Upper lobe of right lung (tissue), 1 donor: Measurements from ENCODE around the gene TRAPPC3L. TPM values are rescaled to one million over a fixed set of nuclear protein-coding genes. Genes with fewer than 3 reads are reported as not detected.

Source experiments
- ATAC-seq: fragments of 200-7000 bp; cut with Tn5 transposase; one replicate; pipeline ENCODE4 v1.9.1; 2020; ENCODE audit warnings: mild to moderate bottlenecking, moderate library complexity
- DNase-seq: peaks from one replicate; pipeline ENCODE4 v3.0.0-alpha.2; 2020
- H3K27ac ChIP-seq: fragments of 200-600 bp; one replicate; pipeline ENCODE4 v1.8.0; 2022
- H3K27me3 ChIP-seq: fragments of 200-600 bp; one replicate; pipeline ENCODE4 v1.8.0; 2022; ENCODE audit warnings: mild to moderate bottlenecking
- H3K36me3 ChIP-seq: fragments of 200-600 bp; one replicate; pipeline ENCODE4 v1.8.0; 2022
- H3K4me1 ChIP-seq: fragments of 200-600 bp; one replicate; pipeline ENCODE4 v1.8.0; 2022
- H3K4me3 ChIP-seq: fragments of 200-600 bp; one replicate; pipeline ENCODE4 v1.8.0; 2022; ENCODE audit warnings: mild to moderate bottlenecking
- H3K9me3 ChIP-seq: fragments of 200-600 bp; one replicate; pipeline ENCODE4 v1.8.0; 2022
- CTCF ChIP-seq: fragments of 200-600 bp; IDR thresholded peaks from one replicate; pipeline ENCODE4 v1.8.0; 2022; ENCODE audit warnings: antibody characterized with exemption
- intact Hi-C: fragments of 100-400 bp; cut with DNase I; formaldehyde crosslinking; loops from one replicate; pipeline ENCODE4 v1.11.0; 2022
- total RNA-seq: library from RNA; stranded (reverse); fragmentation: NEBNext Ultra II Directional; extraction: Animal tissue kit (Norgen Biotek cat#: 25700); gene quantifications from one replicate; pipeline ENCODE4 v1.2.1, GENCODE V29; 2021
- donor health status: DM: no; HTN: yes; CAD: no; lungs with severe emphysema.

Gene TRAPPC3L
- total RNA-seq, 1 donor from 2014 or later: 0.64 TPM

GRCh38 chr6:116522896-116523295 lies 22.6 kb downstream of the TRAPPC3L start:
- no peaks in the 10 kb centered on the region for H3K36me3 ChIP-seq
- H3K27me3 ChIP-seq: no peaks in the 10 kb centered on the region
- H3K4me3 ChIP-seq: no peak overlapping the region
- ATAC-seq (no peak), DNase-seq (no peak)
- H3K4me1 ChIP-seq: no peaks in the 10 kb centered on the region
- no peak overlapping the region for H3K27ac ChIP-seq
- intact Hi-C loops: no loop called here
- no peaks in the 10 kb centered on the region for H3K9me3 ChIP-seq
- no peak for TF ChIP-seq CTCF

GRCh38 chr6:116518621-116519368 lies 26.7 kb downstream of the TRAPPC3L start:
- Histone ChIP-seq H3K4me3 (no peak overlapping the region), H3K27me3 (no peaks in the 10 kb centered on the region), H3K4me1 (no peaks in the 10 kb centered on the region), H3K36me3 (no peaks in the 10 kb centered on the region), H3K9me3 (no peaks in the 10 kb centered on the region), H3K27ac (no peak overlapping the region)
- TF ChIP-seq CTCF: no peak
- intact Hi-C loops: no loop called here
- ATAC-seq (no peak), DNase-seq (no peak)

- DNase-seq (no peak), ATAC-seq (no peak)
- intact Hi-C loops: no loop called here
- Histone ChIP-seq H3K9me3 (no peaks in the 10 kb centered on the region), H3K27me3 (no peaks in the 10 kb centered on the region), H3K36me3 (no peaks in the 10 kb centered on the region), H3K4me1 (no peaks in the 10 kb centered on the region), H3K4me3 (no peak overlapping the region), H3K27ac (no peak overlapping the region)
- TF ChIP-seq CTCF: no peak
Observed at GRCh38 chr6:116515141-116515540, 30.3 kb downstream of the TRAPPC3L start.

GRCh38 chr6:116514111-116514510 lies 31.4 kb downstream of the TRAPPC3L start:
- no peak for DNase-seq
- H3K36me3 ChIP-seq: no peaks in the 10 kb centered on the region
- peak; percentile 24 for ATAC-seq
- intact Hi-C loops: no loop called here
- H3K9me3 ChIP-seq: no peaks in the 10 kb centered on the region
- H3K27me3 ChIP-seq: no peaks in the 10 kb centered on the region
- TF ChIP-seq CTCF: no peak
- H3K4me3 ChIP-seq: no peak overlapping the region
- H3K27ac ChIP-seq: no peak overlapping the region
- H3K4me1 ChIP-seq: no peaks in the 10 kb centered on the region

- DNase-seq: no peak
- intact Hi-C loops: no loop called here
- Histone ChIP-seq H3K36me3 (no peaks in the 10 kb centered on the region), H3K27me3 (no peaks in the 10 kb centered on the region), H3K4me3 (peak overlapping the region; percentile 43), H3K9me3 (no peaks in the 10 kb centered on the region), H3K4me1 (no peaks in the 10 kb centered on the region), H3K27ac (peak overlapping the region; percentile 86)
- no peak for TF ChIP-seq CTCF
- ATAC-seq: no peak
Observed at GRCh38 chr6:116513224-116513875, 32.1 kb downstream of the TRAPPC3L start.
